PFSK-1 (cell line): ENCODE results near the gene KCNK13.

Experiments
- FOXP2 ChIP-seq: optimal IDR thresholded peaks from 2 replicates; pipeline ENCODE3; 2011; ENCODE audit warnings: borderline replicate concordance, control low read depth, inconsistent platforms; ENCODE audit not compliant: insufficient read depth; ENCODE audit errors: extremely low read length, extremely low read depth
- POLR2AphosphoS5 ChIP-seq: IDR thresholded peaks from 2 replicates; pipeline ENCODE4 v1.6.1; 2012; ENCODE audit warnings: low read depth, mild to moderate bottlenecking, control low read depth, low read length, moderate library complexity
- SIN3A ChIP-seq: IDR thresholded peaks from 2 replicates; pipeline ENCODE4 v1.6.1; 2012; ENCODE audit warnings: mild to moderate bottlenecking, low read length, moderate library complexity, borderline replicate concordance; ENCODE audit not compliant: insufficient read depth
- TAF1 ChIP-seq: IDR thresholded peaks from 2 replicates; pipeline ENCODE4 v1.6.1; 2012; ENCODE audit warnings: low read length, control low read depth, borderline replicate concordance; ENCODE audit not compliant: insufficient read depth
- TF ChIP-seq, protein P1 (sequence below), 2 experiments: IDR thresholded peaks; 2 replicates each; pipeline versions ENCODE4 v1.6.1 to v1.8.0; 2011 to 2012; ENCODE audit warnings: low read depth in 2 of 2, low read length in 2 of 2, control low read depth in 1 of 2, inconsistent platforms in 1 of 2, mild to moderate bottlenecking in 1 of 2, moderate library complexity in 1 of 2; ENCODE audit not compliant: insufficient read depth in 1 of 2

The KCNK13 gene

GRCh38 chr14:90116444-90116843, 54.6 kb downstream of the KCNK13 start:
- TF ChIP-seq TAF1: no peak
- no peak for TF ChIP-seq SIN3A
- no peak for TF ChIP-seq POLR2AphosphoS5
- no peak for TF ChIP-seq FOXP2
- TF ChIP-seq, protein P1, sequence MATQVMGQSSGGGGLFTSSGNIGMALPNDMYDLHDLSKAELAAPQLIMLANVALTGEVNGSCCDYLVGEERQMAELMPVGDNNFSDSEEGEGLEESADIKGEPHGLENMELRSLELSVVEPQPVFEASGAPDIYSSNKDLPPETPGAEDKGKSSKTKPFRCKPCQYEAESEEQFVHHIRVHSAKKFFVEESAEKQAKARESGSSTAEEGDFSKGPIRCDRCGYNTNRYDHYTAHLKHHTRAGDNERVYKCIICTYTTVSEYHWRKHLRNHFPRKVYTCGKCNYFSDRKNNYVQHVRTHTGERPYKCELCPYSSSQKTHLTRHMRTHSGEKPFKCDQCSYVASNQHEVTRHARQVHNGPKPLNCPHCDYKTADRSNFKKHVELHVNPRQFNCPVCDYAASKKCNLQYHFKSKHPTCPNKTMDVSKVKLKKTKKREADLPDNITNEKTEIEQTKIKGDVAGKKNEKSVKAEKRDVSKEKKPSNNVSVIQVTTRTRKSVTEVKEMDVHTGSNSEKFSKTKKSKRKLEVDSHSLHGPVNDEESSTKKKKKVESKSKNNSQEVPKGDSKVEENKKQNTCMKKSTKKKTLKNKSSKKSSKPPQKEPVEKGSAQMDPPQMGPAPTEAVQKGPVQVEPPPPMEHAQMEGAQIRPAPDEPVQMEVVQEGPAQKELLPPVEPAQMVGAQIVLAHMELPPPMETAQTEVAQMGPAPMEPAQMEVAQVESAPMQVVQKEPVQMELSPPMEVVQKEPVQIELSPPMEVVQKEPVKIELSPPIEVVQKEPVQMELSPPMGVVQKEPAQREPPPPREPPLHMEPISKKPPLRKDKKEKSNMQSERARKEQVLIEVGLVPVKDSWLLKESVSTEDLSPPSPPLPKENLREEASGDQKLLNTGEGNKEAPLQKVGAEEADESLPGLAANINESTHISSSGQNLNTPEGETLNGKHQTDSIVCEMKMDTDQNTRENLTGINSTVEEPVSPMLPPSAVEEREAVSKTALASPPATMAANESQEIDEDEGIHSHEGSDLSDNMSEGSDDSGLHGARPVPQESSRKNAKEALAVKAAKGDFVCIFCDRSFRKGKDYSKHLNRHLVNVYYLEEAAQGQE (IDR thresholded peaks at IDR 0.05; ENCODE audit: insufficient read depth in 1 of 2, low read depth in 2 of 2, low read length in 2 of 2): no peak

GRCh38 chr14:90118027-90118426, 56.2 kb downstream of the KCNK13 start:
- TF ChIP-seq POLR2AphosphoS5 (no peak), SIN3A (no peak), FOXP2 (no peak), TAF1 (no peak)
- TF ChIP-seq, protein P1 (IDR thresholded peaks at IDR 0.05; ENCODE audit: insufficient read depth in 1 of 2, low read depth in 2 of 2, low read length in 2 of 2): no peak

DNA sequence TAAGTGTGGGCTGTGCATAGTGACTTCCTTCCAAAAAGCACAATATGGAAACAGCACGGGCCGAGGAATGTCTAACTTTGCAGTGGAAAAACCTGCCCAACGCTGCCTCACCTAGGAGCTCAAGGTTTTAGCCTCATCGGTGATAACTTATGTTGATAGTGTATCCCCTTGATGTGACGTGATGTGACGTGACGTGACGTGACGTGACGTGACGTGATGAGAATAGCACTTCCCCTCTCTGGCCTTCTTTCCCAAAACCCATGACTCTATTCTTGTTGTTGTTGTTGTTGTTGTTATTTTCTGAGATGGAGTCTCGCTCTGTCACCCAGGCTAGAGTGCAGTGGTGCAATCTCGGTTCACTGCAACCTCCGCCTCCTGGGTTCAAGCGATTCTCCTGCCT, 64.5 kb downstream of the KCNK13 start:
- TF ChIP-seq SIN3A (no peak), TAF1 (no peak), POLR2AphosphoS5 (no peak), FOXP2 (no peak)
- TF ChIP-seq, protein P1 (IDR thresholded peaks at IDR 0.05; ENCODE audit: insufficient read depth in 1 of 2, low read depth in 2 of 2, low read length in 2 of 2): no peak

DNA sequence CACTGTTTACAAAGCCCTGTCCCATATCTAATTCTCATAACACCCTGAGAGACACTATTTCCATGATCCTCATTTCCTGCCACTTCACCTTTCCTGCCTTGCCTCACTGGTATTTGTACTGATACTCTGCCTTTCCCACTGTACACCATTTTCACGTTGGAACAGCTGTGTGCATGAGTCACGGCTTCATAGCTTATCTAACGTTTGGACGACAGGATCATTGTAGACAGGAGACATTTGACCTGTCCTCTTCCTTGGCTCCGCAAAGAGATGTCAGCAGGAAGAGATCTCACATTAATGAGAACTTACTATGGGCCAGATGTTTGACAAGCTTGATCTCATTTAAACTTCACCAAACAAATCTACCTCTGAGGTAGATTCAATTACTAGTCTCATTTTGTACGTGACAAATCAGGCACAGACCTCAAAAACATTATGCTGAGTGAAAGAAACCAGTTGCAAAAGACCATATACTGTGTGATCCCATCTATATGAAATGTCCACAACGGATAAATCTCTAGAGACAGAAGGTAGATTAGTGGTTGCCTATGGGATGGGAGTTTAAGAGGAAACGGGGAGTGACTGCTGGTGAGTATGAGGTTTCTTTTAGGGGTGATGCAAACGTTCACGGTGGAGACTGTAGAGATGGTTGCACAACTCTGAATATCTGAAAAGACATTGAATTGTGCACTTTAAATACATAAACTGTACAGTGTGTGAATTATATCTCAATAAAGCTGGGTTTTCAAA, 71.2 kb downstream of the KCNK13 start:
- TF ChIP-seq, protein P1 (IDR thresholded peaks at IDR 0.05; ENCODE audit: insufficient read depth in 1 of 2, low read depth in 2 of 2, low read length in 2 of 2): no peak
- TF ChIP-seq POLR2AphosphoS5: no peak
- no peak for TF ChIP-seq TAF1
- no peak for TF ChIP-seq SIN3A
- no peak for TF ChIP-seq FOXP2

- TF ChIP-seq SIN3A: no peak
- no peak for TF ChIP-seq FOXP2
- TF ChIP-seq TAF1: no peak
- TF ChIP-seq POLR2AphosphoS5: no peak
- TF ChIP-seq, protein P1 (IDR thresholded peaks at IDR 0.05; ENCODE audit: insufficient read depth in 1 of 2, low read depth in 2 of 2, low read length in 2 of 2): no peak
Observed at GRCh38 chr14:90136904-90137303, 75.1 kb downstream of the KCNK13 start.
